Fibroblast of mammary gland (primary cell): Measurements from ENCODE around the gene NEDD4.

ENCODE experiments used
- DNase-seq: peaks from one replicate; pipeline ENCODE4 v3.0.0-alpha.2; 2010; ENCODE audit warnings: low read depth
- H3K4me3 ChIP-seq: 2 replicates; pipeline ENCODE4 v1.5.1; 2011; ENCODE audit warnings: low read depth, mild to moderate bottlenecking, low read length, moderate library complexity; ENCODE audit not compliant: control insufficient read depth
- TF ChIP-seq, protein P1 (sequence below): conservative IDR thresholded peaks from 2 replicates; pipeline ENCODE4 v1.5.1; 2011; ENCODE audit warnings: low read depth, low read length, inconsistent platforms; ENCODE audit not compliant: control insufficient read depth, insufficient read depth

The NEDD4 gene

DNA sequence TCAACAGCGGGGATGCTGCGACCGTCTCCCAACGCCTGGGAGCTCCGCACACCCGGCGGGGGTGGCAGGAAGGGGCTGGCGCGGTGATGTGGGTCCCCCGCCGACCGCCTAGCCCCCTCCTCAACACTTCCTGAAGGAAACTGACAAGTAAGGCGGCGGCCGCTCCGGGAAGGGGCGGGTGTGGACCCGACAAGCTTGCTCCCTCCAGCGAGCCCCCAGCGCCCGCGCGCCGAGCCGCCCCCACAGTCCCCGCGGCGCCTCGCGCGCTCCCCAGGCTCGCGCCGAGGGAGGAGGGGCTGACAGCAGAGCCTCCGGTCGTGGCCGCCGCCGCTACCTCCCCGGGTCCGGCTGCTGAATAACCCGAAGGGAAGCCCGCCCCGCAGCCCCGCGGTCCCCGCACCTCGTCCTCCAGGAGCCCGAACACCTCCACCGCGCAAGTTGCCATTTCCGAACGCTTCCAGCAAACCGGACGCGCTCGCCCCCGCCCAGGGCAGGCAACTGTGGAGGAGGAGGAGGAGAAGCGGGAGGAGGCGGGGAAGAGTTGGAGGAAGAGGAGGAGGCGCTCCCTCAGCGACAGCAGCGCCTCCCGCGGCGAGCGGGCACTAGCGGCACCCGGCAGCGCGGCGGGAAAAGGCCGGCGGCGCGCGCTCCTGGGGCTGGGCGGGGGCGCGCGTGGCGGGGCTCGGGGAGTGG lies at the start of gene NEDD4:
Gene NEDD4 (minus strand): TSS at position 502 of the 693 bp plus-strand sequence. CDS start 57 bp downstream, at position 445.
- DNase-seq, result peak; percentile 83
- H3K4me3 ChIP-seq, result peak within 1 kb of the TSS; percentile 80
- TF ChIP-seq, protein P1, sequence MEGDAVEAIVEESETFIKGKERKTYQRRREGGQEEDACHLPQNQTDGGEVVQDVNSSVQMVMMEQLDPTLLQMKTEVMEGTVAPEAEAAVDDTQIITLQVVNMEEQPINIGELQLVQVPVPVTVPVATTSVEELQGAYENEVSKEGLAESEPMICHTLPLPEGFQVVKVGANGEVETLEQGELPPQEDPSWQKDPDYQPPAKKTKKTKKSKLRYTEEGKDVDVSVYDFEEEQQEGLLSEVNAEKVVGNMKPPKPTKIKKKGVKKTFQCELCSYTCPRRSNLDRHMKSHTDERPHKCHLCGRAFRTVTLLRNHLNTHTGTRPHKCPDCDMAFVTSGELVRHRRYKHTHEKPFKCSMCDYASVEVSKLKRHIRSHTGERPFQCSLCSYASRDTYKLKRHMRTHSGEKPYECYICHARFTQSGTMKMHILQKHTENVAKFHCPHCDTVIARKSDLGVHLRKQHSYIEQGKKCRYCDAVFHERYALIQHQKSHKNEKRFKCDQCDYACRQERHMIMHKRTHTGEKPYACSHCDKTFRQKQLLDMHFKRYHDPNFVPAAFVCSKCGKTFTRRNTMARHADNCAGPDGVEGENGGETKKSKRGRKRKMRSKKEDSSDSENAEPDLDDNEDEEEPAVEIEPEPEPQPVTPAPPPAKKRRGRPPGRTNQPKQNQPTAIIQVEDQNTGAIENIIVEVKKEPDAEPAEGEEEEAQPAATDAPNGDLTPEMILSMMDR, result peak; percentile 41

DNA sequence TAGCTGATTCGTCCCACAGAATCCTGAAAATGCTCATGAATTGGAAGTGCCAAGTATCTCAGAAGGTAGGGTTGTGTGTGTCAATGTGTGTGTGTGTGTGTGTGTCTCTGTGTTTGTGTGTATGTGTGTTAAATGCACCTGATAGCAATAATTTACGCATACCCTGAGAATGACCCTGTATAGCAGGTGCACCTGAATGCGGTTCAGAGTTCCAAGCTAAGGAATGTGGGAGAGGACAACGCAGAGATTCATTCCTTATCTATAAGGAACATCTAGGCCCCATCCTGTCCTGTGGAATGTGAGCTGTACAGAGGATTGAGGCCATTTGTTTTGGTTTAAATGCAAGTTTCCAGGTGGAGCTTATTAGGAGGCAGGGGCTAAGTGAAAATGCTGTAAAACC lies 49.1 kb upstream of the NEDD4 start:
- TF ChIP-seq, protein P1, result no peak
- DNase-seq, result no peak
- H3K4me3 ChIP-seq, result no peak overlapping the region

DNA sequence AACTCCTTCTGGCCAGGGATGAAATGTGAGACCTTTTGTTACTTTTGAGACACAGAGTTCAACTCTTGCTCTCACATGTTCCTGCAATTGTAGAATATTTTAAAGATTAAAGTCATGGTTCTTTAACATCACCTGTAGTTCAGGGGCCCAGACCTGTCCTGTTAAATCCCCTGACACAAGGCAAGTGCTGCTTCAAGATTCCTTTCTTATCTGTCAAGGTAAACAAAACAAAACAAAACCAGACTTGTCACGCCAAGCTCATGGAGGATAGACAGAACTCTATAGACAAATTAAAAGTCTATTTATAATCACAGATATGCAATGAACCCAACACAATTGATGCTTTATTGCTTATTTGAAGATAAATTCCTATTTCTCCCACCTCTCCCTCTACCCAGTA lies 48.6 kb upstream of the NEDD4 start:
- H3K4me3 ChIP-seq, result no peak overlapping the region
- TF ChIP-seq, protein P1, result no peak
- DNase-seq, result no peak

DNA sequence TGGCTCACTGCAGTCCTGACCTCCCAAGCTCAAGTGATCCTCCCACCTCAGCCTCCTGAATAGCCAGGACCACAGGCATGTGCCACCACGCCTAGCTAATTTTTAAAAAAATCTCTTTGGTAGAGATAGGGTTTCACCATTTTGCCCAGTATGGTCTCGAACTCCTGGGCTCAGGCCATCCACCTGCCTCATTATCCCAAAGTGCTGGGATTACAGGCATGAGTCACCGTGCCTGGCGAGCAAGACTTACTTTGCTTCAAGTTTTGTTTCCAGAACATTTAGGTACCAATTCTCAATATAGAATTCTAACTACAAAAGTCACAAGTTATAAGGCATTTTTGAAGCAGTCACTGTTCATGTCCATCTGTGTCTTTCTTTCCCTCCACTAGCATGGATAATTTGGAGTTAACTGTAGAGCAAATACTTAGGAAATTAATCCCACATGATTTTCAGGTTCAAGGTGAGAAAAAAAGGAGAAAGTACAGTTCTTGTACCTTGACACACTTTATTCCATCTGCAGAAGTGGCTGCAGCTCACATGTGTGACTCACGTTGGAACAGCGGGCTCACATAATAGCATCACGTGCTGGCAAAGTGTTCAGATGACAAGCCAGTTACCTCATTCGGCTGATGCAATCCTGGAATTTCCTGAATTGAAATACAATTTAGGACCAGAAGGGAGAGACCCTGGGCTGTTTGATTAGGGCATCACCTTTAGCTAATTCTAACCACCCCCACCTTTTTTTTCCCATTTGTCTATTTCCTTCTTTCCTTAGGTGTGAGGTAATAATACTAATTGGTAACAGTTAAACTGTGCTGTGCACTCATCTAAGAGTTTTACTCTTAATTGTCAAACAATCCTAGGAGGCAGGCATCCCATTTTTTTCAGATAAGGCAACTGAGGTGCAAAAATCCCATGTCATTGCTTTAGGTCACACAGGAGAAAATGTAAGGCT lies 46.9 kb upstream of the NEDD4 start:
- DNase-seq, result peak; percentile 95
- TF ChIP-seq, protein P1, result no peak

DNA sequence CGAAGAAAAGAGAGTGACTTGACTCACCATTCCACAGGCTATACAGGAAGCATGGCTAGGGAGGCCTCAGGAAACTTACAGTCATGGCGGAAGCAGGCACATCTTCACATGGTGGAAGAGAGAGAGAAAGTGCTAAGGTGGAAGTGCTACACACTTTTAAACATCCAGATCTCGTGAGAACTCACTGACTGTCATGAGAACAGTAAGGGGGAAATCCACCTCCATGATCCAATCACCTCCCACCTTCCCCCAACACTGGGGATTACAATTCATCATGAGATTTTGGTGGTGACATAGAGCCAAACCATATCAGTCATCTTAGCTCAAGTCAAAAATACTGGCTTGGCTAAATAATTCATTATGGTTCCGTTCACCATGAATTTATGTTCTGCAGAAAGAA lies 45.3 kb upstream of the NEDD4 start:
- H3K4me3 ChIP-seq, result no peak overlapping the region
- no peak for DNase-seq
- TF ChIP-seq, protein P1, result no peak

More for the DNA sequence above, 46.9 kb upstream of the NEDD4 start:
- H3K4me3 ChIP-seq, result no peak overlapping the region

DNA sequence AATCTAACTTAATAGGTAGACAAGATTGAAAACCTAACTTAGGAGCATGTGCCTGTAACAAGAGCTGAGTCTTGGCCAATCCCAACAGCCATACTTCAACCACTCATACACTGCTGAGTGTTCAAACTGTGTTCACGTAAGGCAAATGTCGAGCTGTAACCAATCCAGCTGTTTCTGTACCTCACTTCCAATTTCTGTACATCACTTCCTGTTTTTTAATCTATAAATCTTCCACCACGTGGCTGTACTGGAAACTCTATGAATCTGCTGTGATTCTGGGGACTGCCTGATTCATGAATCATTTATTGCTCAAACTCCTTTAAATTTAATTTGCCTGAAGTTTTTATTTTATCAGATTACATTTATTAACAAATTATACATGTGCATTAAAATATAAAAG lies 44.6 kb upstream of the NEDD4 start:
- no peak overlapping the region for H3K4me3 ChIP-seq
- TF ChIP-seq, protein P1, result no peak
- DNase-seq, result peak; percentile 90
